GM12872 (cell line): ENCODE measurements around the gene ENO2.

ENCODE experiments used
- CTCF ChIP-seq: IDR thresholded peaks from 3 replicates; pipeline ENCODE4 v1.5.1; 2011; ENCODE audit warnings: low read depth, mild to moderate bottlenecking, low read length, moderate library complexity; ENCODE audit not compliant: insufficient read depth

The ENO2 gene

GRCh38 chr12:6946033-6946919, 31.9 kb downstream of the ENO2 start:
- TF ChIP-seq CTCF = no peak

- TF ChIP-seq CTCF = no peak
Observed at GRCh38 chr12:6946920-6947374, 32.6 kb downstream of the ENO2 start.

- TF ChIP-seq CTCF = no peak
Observed at GRCh38 chr12:6947615-6948014, 33.2 kb downstream of the ENO2 start.

- peak; percentile 58 for TF ChIP-seq CTCF
Observed at GRCh38 chr12:6948873-6949594, 34.7 kb downstream of the ENO2 start.

- peak; percentile 66 for TF ChIP-seq CTCF
Observed at GRCh38 chr12:6950401-6950801, 36.0 kb downstream of the ENO2 start.

- TF ChIP-seq CTCF = no peak
Observed at GRCh38 chr12:6950811-6951540, 36.6 kb downstream of the ENO2 start, which contains the start of gene PTPN6. Gene PTPN6, plus strand, starts transcription at chr12:6951356. Its CDS starts 157 bp downstream, at chr12:6951513.

GRCh38 chr12:6951551-6952120, 37.3 kb downstream of the ENO2 start:
- 0 out of 3 replicates have a peak, but pooled peaks have one; percentile 3 for TF ChIP-seq CTCF
